Neural progenitor cell (in vitro differentiated cells): ENCODE results near the gene DUS1L. TPM values are rescaled to one million over a fixed set of nuclear protein-coding genes. Genes with fewer than 3 reads are reported as not detected.
A peak's percentile ranks its signal among the peaks of the same experiment; 100 is the strongest.

Experiments used
- DNase-seq: peaks from one replicate; pipeline ENCODE4 v3.0.0-alpha.2; 2016; ENCODE audit warnings: low spot score
- H2AFZ ChIP-seq: fragments of 200-600 bp; sonication (generic); replicated peaks from 2 replicates; pipeline ENCODE4 v1.6.1; 2016; ENCODE audit warnings: antibody characterized with exemption
- H3F3A ChIP-seq: fragments of 200-600 bp; sonication (generic); 2 replicates; pipeline ENCODE4 v1.6.1; 2016; ENCODE audit warnings: antibody characterized with exemption, low read depth
- H3K27ac ChIP-seq: fragments of 200-600 bp; sonication (generic); 2 replicates; pipeline ENCODE4 v1.5.1; 2016; ENCODE audit warnings: mild to moderate bottlenecking
- H3K27me3 ChIP-seq: fragments of 200-600 bp; sonication (generic); 2 replicates; pipeline ENCODE4 v1.6.1; 2016; ENCODE audit warnings: mild to moderate bottlenecking, moderate library complexity
- H3K36me3 ChIP-seq: fragments of 200-600 bp; sonication (generic); 2 replicates; pipeline ENCODE4 v1.5.1; 2016
- H3K4me1 ChIP-seq: fragments of 200-600 bp; sonication (generic); 2 replicates; pipeline ENCODE4 v1.6.1; 2016; ENCODE audit warnings: mixed run types
- H3K4me2 ChIP-seq: fragments of 200-600 bp; sonication (generic); 2 replicates; pipeline ENCODE4 v1.6.1; 2016
- H3K4me3 ChIP-seq: fragments of 200-600 bp; sonication (generic); 2 replicates; pipeline ENCODE4 v1.5.1; 2016
- H3K79me2 ChIP-seq: fragments of 200-600 bp; sonication (generic); 2 replicates; pipeline ENCODE4 v1.6.1; 2016; ENCODE audit warnings: low read depth
- H3K9ac ChIP-seq: fragments of 200-600 bp; sonication (generic); 2 replicates; pipeline ENCODE4 v1.6.1; 2016
- H3K9me3 ChIP-seq: fragments of 200-600 bp; sonication (generic); 2 replicates; pipeline ENCODE4 v1.5.1; 2016; ENCODE audit warnings: low read depth
- H4K20me1 ChIP-seq: fragments of 200-600 bp; sonication (generic); 2 replicates; pipeline ENCODE4 v1.6.1; 2016; ENCODE audit warnings: low read depth
- H3K27ac Mint-ChIP-seq: 3 replicates; pipeline ENCODE4 v1.8.0; 2021; ENCODE audit warnings: mixed read lengths
- H3K27me3 Mint-ChIP-seq: 2 replicates; pipeline ENCODE4 v1.8.0; 2022; ENCODE audit warnings: low read depth, mild to moderate bottlenecking, inconsistent platforms, moderate library complexity, mixed read lengths; ENCODE audit not compliant: insufficient read depth
- H3K36me3 Mint-ChIP-seq: 3 replicates; pipeline ENCODE4 v1.8.0; 2021; ENCODE audit warnings: mixed read lengths
- H3K4me1 Mint-ChIP-seq: 3 replicates; pipeline ENCODE4 v1.8.0; 2021; ENCODE audit warnings: mixed read lengths
- H3K4me3 Mint-ChIP-seq: 3 replicates; pipeline ENCODE4 v1.8.0; 2021; ENCODE audit warnings: mild to moderate bottlenecking, moderate library complexity, mixed read lengths
- H3K9me3 Mint-ChIP-seq: 3 replicates; pipeline ENCODE4 v1.8.0; 2020; ENCODE audit warnings: mixed read lengths
- EZH2 ChIP-seq: fragments of 200-600 bp; sonication (generic); IDR thresholded peaks from 2 replicates; pipeline ENCODE4 v1.6.1; 2017; ENCODE audit warnings: antibody characterized with exemption, mild to moderate bottlenecking, moderate library complexity
- EZH2phosphoT487 ChIP-seq: fragments of 200-600 bp; sonication (generic); IDR thresholded peaks from 2 replicates; pipeline ENCODE4 v1.6.1; 2017; ENCODE audit warnings: antibody characterized with exemption
- total RNA-seq: library from RNA; depleted of rRNA; stranded (reverse); fragments of >200 nt; gene quantifications from 2 replicates; pipeline ENCODE4 v1.2.3, GENCODE V29; 2015; ENCODE audit warnings: low replicate concordance
- TF ChIP-seq, protein P1 (sequence below): fragments of 200-600 bp; sonication (generic); IDR thresholded peaks from 2 replicates; pipeline ENCODE4 v1.5.1; 2017; ENCODE audit warnings: antibody characterized with exemption, mild to moderate bottlenecking

The DUS1L gene
- total RNA-seq, 1 donor from 2014 or later, result 54.5 TPM

DNA sequence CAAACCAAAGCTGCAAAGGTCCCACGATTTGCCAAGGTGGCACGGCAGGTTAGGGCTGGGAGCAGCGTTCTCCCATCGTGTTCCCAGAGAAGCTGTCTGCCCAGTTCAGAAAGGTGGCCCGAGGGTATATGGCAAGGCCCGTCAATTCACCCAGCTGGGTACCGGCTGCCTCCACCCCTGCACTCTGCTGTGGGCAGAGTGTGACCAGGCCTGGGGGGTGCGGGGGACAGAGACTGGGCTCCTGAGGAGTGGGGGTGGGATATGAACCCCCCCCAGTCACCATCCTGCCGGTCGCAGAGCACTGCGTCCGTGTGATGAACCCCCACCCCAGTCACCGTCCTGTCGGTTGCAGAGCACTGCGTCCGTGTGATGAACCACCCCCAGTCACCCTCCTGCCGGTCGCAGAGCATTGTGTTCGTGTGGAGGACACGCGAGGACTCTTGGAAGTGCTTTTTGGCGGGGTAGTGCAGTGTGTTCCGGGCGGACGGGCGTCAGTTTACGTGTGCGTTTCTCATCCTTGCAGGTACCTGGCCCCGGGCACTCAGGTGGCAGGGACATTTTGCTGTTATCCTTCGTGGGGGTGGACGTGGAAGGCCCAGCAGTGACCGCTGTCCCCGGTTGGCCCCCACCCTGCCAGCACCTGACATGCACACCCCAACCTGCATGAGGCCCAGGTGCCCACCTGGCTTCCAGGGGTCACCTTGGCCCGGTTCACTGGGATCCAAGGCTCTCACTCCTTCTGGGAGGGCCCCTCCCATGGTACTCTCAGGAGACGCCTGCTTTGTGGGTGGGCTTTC lies 35.1 kb upstream of the DUS1L start:
- peaks cover 18% of the 10 kb centered on the region for H4K20me1 ChIP-seq
- TF ChIP-seq EZH2 (no peak), EZH2phosphoT487 (no peak)
- H3K27ac ChIP-seq, result no peak overlapping the region
- no peaks in the 10 kb centered on the region for H3K36me3 ChIP-seq
- Mint-ChIP-seq H3K4me3 (peak overlapping the region; percentile 81), H3K27me3 (peaks cover 2% of the 10 kb centered on the region), H3K36me3 (peaks cover 2% of the 10 kb centered on the region), H3K27ac (no peak overlapping the region), H3K4me1 (peaks cover 39% of the 10 kb centered on the region), H3K9me3 (no peaks in the 10 kb centered on the region)
- H3K4me1 ChIP-seq, result peaks cover 66% of the 10 kb centered on the region
- H3K79me2 ChIP-seq, result peaks cover 54% of the 10 kb centered on the region
- H2AFZ ChIP-seq, result no peak overlapping the region
- H3K4me2 ChIP-seq, result peak overlapping the region; percentile 72
- H3K27me3 ChIP-seq, result no peaks in the 10 kb centered on the region
- H3K9me3 ChIP-seq, result no peaks in the 10 kb centered on the region
- no peak for DNase-seq
- H3F3A ChIP-seq, result peaks cover 61% of the 10 kb centered on the region
- no peak overlapping the region for H3K4me3 ChIP-seq
- H3K9ac ChIP-seq, result no peak overlapping the region

- H3K4me2 ChIP-seq, result peak overlapping the region; percentile 72
- peaks cover 48% of the 10 kb centered on the region for H3F3A ChIP-seq
- H3K9me3 ChIP-seq, result no peaks in the 10 kb centered on the region
- Mint-ChIP-seq H3K36me3 (peaks cover 2% of the 10 kb centered on the region), H3K4me1 (peaks cover 34% of the 10 kb centered on the region), H3K27me3 (peaks cover 4% of the 10 kb centered on the region), H3K9me3 (no peaks in the 10 kb centered on the region), H3K27ac (peak overlapping the region; percentile 74), H3K4me3 (peak overlapping the region; percentile 81)
- H3K4me1 ChIP-seq, result peaks cover 61% of the 10 kb centered on the region
- peak; percentile 56 for DNase-seq
- TF ChIP-seq EZH2phosphoT487, result no peak
- TF ChIP-seq EZH2, result no peak
- TF ChIP-seq, protein P1, sequence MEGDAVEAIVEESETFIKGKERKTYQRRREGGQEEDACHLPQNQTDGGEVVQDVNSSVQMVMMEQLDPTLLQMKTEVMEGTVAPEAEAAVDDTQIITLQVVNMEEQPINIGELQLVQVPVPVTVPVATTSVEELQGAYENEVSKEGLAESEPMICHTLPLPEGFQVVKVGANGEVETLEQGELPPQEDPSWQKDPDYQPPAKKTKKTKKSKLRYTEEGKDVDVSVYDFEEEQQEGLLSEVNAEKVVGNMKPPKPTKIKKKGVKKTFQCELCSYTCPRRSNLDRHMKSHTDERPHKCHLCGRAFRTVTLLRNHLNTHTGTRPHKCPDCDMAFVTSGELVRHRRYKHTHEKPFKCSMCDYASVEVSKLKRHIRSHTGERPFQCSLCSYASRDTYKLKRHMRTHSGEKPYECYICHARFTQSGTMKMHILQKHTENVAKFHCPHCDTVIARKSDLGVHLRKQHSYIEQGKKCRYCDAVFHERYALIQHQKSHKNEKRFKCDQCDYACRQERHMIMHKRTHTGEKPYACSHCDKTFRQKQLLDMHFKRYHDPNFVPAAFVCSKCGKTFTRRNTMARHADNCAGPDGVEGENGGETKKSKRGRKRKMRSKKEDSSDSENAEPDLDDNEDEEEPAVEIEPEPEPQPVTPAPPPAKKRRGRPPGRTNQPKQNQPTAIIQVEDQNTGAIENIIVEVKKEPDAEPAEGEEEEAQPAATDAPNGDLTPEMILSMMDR, result no peak
- H3K27ac ChIP-seq, result peak overlapping the region; percentile 93
- H3K9ac ChIP-seq, result peak overlapping the region; percentile 51
- no peaks in the 10 kb centered on the region for H3K36me3 ChIP-seq
- H3K4me3 ChIP-seq, result peak overlapping the region; percentile 47
- H3K79me2 ChIP-seq, result peaks cover 69% of the 10 kb centered on the region
- H4K20me1 ChIP-seq, result peaks cover 31% of the 10 kb centered on the region
- no peaks in the 10 kb centered on the region for H3K27me3 ChIP-seq
- no peak overlapping the region for H2AFZ ChIP-seq
Measured at GRCh38 chr17:82098939-82099763, 33.5 kb upstream of the DUS1L start.

GRCh38 chr17:82098169-82098938 lies 32.8 kb upstream of the DUS1L start, which contains the start of gene FASN:
FASN (minus strand) TSS chr17:82098236; CDS start chr17:82096445, 1,791 bp downstream.
- Histone ChIP-seq H3F3A (peaks cover 40% of the 10 kb centered on the region), H3K9me3 (no peaks in the 10 kb centered on the region), H3K79me2 (peaks cover 77% of the 10 kb centered on the region), H3K9ac (peak within 1 kb of the TSS; percentile 99), H3K27me3 (no peaks in the 10 kb centered on the region), H3K4me3 (peak within 1 kb of the TSS; percentile 100), H3K4me1 (peaks cover 53% of the 10 kb centered on the region), H4K20me1 (peaks cover 38% of the 10 kb centered on the region), H2AFZ (no peak within 1 kb of the TSS), H3K36me3 (no peaks in the 10 kb centered on the region), H3K27ac (peak within 1 kb of the TSS; percentile 99), H3K4me2 (peak within 1 kb of the TSS; percentile 96)
- Mint-ChIP-seq H3K9me3 (no peaks in the 10 kb centered on the region), H3K36me3 (peaks cover 3% of the 10 kb centered on the region), H3K4me1 (peaks cover 28% of the 10 kb centered on the region), H3K4me3 (peak within 1 kb of the TSS; percentile 83), H3K27me3 (peaks cover 4% of the 10 kb centered on the region), H3K27ac (no peak within 1 kb of the TSS)
- DNase-seq, result peak; percentile 99
- no peak for TF ChIP-seq EZH2phosphoT487
- TF ChIP-seq, protein P1, result peak; percentile 55
- TF ChIP-seq EZH2, result peak; percentile 1
